Osteoblast (primary cell): ENCODE results near the gene CACNA1E. TPM values are rescaled to one million over a fixed set of nuclear protein-coding genes. Genes with fewer than 3 reads are reported as not detected.
"Not testable (repeated sequence)": the region's sequence is repeated elsewhere in the genome, so short reads cannot be mapped to it uniquely, and the experiment has no call there.

Experiments
- DNase-seq: peaks from one replicate; pipeline ENCODE4 v3.0.0; 2011; ENCODE audit warnings: low spot score, mixed read lengths; ENCODE audit not compliant: insufficient read length; ENCODE audit errors: missing footprints
- H2AFZ ChIP-seq: 2 replicates; pipeline ENCODE4 v1.6.0; 2011; ENCODE audit warnings: mild to moderate bottlenecking, low read length
- H3K27ac ChIP-seq: 2 replicates; pipeline ENCODE4 v1.5.1; 2011; ENCODE audit warnings: mild to moderate bottlenecking, low read depth, low read length, moderate library complexity
- H3K27me3 ChIP-seq: 2 replicates; pipeline ENCODE4 v1.6.0; 2012; ENCODE audit warnings: mild to moderate bottlenecking, control low read depth, inconsistent platforms, low read length, moderate library complexity; ENCODE audit not compliant: insufficient read depth
- H3K36me3 ChIP-seq: 2 replicates; pipeline ENCODE4 v1.5.1; 2011; ENCODE audit warnings: mild to moderate bottlenecking, low read length, control low read depth, moderate library complexity; ENCODE audit not compliant: insufficient read depth
- H3K4me1 ChIP-seq: 2 replicates; pipeline ENCODE4 v1.5.1; 2011; ENCODE audit warnings: mild to moderate bottlenecking, low read length, control low read depth, moderate library complexity; ENCODE audit not compliant: insufficient read depth
- H3K4me2 ChIP-seq: 2 replicates; pipeline ENCODE4 v1.6.0; 2011; ENCODE audit warnings: mild to moderate bottlenecking, low read length; ENCODE audit not compliant: insufficient read depth
- H3K4me3 ChIP-seq: fragments of 200-600 bp; sonication (generic); 3 replicates; pipeline ENCODE4 v1.5.1; 2012; ENCODE audit warnings: mild to moderate bottlenecking, low read length, inconsistent platforms; ENCODE audit not compliant: insufficient read depth
- H3K79me2 ChIP-seq: 2 replicates; pipeline ENCODE4 v1.6.0; 2012; ENCODE audit warnings: mild to moderate bottlenecking, low read length, control low read depth, inconsistent platforms; ENCODE audit not compliant: insufficient read depth
- H3K9me3 ChIP-seq: 2 replicates; pipeline ENCODE4 v1.5.1; 2011; ENCODE audit warnings: low read depth, low read length, control low read depth
- H4K20me1 ChIP-seq: 2 replicates; pipeline ENCODE4 v1.6.0; 2012; ENCODE audit warnings: mild to moderate bottlenecking, low read length, control low read depth; ENCODE audit not compliant: insufficient read depth
- total RNA-seq: library from RNA; depleted of rRNA; stranded (reverse); fragments of >200 nt; gene quantifications from 2 replicates; pipeline ENCODE4 v1.2.3, GENCODE V29; 2012
- TF ChIP-seq, protein P1 (sequence below): IDR thresholded peaks from 2 replicates; pipeline ENCODE4 v1.5.1; 2011; ENCODE audit warnings: mild to moderate bottlenecking, low read depth, low read length, moderate library complexity; ENCODE audit errors: extremely low read depth

The CACNA1E gene
- total RNA-seq, 1 donor, result under 0.01 TPM

DNA sequence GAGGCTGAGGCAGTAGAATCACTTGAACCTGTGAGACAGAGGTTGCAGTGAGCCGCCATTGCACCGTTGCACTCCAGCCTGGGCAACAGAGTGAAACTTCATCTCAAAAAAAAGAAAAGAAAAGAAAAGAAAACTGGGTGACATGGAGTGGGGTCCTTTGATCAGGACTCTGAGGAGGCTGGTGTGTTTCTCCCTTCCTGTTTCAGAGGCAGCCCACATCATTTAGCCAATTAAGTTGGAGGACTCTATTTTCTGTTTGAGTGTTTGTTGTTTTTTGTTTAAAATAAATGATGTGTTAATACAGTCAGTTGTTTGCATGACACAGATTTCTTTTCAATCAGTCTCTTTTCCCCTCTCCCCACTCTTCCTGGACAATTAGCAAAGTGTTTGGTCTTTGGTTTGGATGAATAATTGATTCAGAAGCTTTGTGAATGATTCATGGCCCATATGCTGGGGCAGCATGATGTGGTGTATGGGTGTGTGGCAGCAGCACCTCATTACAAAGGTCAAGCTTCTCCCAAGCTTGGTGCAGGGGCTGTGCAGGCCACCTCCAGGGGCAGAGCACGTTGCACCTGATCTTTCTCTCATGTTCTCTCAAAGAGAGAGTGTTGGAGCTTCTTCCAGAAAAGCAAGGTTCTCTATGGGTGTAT is 48.8 kb downstream of the CACNA1E start:
- Histone ChIP-seq H3K4me2 (no peak overlapping the region), H3K36me3 (no peaks in the 10 kb centered on the region), H3K9me3 (no peaks in the 10 kb centered on the region), H3K79me2 (no peaks in the 10 kb centered on the region), H4K20me1 (no peaks in the 10 kb centered on the region), H2AFZ (no peak overlapping the region), H3K27ac (no peak overlapping the region), H3K4me1 (no peaks in the 10 kb centered on the region), H3K27me3 (no peaks in the 10 kb centered on the region), H3K4me3 (no peak overlapping the region)
- no peak for DNase-seq
- TF ChIP-seq, protein P1, sequence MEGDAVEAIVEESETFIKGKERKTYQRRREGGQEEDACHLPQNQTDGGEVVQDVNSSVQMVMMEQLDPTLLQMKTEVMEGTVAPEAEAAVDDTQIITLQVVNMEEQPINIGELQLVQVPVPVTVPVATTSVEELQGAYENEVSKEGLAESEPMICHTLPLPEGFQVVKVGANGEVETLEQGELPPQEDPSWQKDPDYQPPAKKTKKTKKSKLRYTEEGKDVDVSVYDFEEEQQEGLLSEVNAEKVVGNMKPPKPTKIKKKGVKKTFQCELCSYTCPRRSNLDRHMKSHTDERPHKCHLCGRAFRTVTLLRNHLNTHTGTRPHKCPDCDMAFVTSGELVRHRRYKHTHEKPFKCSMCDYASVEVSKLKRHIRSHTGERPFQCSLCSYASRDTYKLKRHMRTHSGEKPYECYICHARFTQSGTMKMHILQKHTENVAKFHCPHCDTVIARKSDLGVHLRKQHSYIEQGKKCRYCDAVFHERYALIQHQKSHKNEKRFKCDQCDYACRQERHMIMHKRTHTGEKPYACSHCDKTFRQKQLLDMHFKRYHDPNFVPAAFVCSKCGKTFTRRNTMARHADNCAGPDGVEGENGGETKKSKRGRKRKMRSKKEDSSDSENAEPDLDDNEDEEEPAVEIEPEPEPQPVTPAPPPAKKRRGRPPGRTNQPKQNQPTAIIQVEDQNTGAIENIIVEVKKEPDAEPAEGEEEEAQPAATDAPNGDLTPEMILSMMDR, result no peak

DNA sequence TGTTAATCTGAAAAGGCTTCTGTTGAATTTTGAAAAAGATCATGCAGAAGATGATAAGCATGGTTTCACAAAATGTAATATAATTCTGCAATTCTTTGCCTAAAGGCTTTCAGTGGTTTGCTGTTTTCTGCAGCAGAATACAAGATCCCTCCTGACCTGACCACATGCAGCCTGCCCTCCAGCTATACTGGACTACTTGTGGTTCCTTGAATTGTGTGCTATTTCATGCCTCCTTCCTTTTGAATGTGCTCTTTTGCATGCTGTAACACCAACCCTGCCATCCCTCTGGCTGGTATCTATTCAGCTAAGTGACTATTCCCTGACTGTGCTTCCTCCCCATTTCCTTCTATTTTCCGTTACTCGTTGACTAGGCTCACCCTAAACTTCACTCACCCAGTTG is 55.5 kb downstream of the CACNA1E start:
- no peak overlapping the region for H3K4me3 ChIP-seq
- DNase-seq, result no peak
- H3K36me3 ChIP-seq, result no peaks in the 10 kb centered on the region
- H3K4me2 ChIP-seq, result no peak overlapping the region
- no peaks in the 10 kb centered on the region for H3K27me3 ChIP-seq
- no peak overlapping the region for H3K27ac ChIP-seq
- H3K9me3 ChIP-seq, result no peaks in the 10 kb centered on the region
- no peaks in the 10 kb centered on the region for H3K79me2 ChIP-seq
- H4K20me1 ChIP-seq, result no peaks in the 10 kb centered on the region
- TF ChIP-seq, protein P1, result no peak
- no peaks in the 10 kb centered on the region for H3K4me1 ChIP-seq
- H2AFZ ChIP-seq, result no peak overlapping the region

DNA sequence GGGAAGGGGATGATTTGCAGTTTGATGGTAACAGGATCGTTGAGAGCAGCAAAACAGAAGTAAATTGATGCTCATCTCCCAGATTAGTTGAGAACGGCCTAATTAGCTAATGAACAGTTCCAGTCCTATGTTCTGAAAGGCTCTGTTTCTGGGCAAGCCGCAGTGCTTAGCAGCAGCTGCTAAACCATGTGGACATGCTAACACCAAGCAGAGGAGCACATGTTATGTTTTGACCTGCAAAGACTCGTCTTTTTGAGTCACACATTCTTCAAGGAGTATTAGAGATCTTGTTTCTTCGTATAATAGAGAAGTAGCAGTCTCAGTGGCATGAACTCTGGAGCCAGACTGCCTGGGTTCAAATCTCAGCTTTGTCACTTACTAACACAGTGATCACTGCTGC is 58.1 kb downstream of the CACNA1E start:
- H3K4me2 ChIP-seq, result no peak overlapping the region
- H4K20me1 ChIP-seq, result no peaks in the 10 kb centered on the region
- no peak overlapping the region for H3K27ac ChIP-seq
- no peaks in the 10 kb centered on the region for H3K9me3 ChIP-seq
- no peak for DNase-seq
- no peak overlapping the region for H2AFZ ChIP-seq
- H3K4me1 ChIP-seq, result no peaks in the 10 kb centered on the region
- H3K36me3 ChIP-seq, result no peaks in the 10 kb centered on the region
- no peaks in the 10 kb centered on the region for H3K79me2 ChIP-seq
- H3K4me3 ChIP-seq, result no peak overlapping the region
- no peaks in the 10 kb centered on the region for H3K27me3 ChIP-seq
- TF ChIP-seq, protein P1, result no peak

DNA sequence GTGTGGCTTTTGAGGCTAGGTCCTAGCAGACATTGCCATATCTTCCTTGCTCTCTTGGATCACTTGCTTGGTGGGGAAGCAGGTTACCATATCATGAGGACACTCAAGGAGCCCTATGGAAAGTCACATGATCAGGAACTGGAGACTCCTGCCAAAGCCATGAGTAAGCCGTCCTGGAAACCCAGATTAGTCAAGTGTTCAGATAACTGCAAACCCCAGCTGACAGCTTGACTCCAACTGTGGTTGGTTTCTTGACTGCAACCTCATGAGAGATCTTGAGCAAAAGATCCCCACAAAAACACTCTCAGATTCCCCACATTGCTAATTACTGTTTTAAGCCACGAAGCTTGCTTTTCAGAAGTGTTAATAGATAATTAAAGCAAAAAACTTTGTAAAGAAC is 58.6 kb downstream of the CACNA1E start:
- H3K4me2 ChIP-seq, result no peak overlapping the region

DNA sequence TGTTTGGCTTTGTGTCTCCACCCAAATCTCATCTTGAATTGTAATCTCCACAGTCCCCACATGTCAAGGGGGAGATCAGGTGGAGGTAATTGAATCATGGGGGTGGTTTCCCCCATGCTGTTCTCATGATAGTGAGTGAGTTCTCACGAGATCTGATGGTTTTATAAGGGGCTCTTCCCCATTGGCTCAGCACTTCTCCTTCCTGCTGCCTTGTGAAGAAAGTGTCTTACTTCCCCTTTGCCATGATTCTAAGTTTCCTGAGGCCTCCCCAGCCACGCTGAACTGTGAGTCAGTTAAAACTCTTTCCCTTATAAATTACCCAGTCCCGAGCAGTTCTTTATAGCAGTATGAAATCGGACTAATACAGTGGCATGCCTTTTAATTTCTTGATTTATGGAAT is 59.1 kb downstream of the CACNA1E start:
- not testable (repeated sequence) for H3K9me3 ChIP-seq, H3K27ac ChIP-seq, H3K27me3 ChIP-seq, H3K4me3 ChIP-seq, H3K4me1 ChIP-seq, H2AFZ ChIP-seq, H3K79me2 ChIP-seq, H4K20me1 ChIP-seq, H3K36me3 ChIP-seq, DNase-seq, H3K4me2 ChIP-seq

More for the DNA sequence above, 58.6 kb downstream of the CACNA1E start:
- Histone ChIP-seq H3K36me3 (no peaks in the 10 kb centered on the region), H3K79me2 (no peaks in the 10 kb centered on the region), H3K9me3 (no peaks in the 10 kb centered on the region), H4K20me1 (no peaks in the 10 kb centered on the region), H2AFZ (no peak overlapping the region), H3K27ac (no peak overlapping the region), H3K4me3 (no peak overlapping the region), H3K27me3 (no peaks in the 10 kb centered on the region), H3K4me1 (no peaks in the 10 kb centered on the region)
- TF ChIP-seq, protein P1, result no peak
- DNase-seq, result no peak
